Activated CD4-positive, alpha-beta T cell treated with anti-CD3 and anti-CD28 coated beads for 1 hour (primary cell): Measurements from ENCODE around the gene EPHX1.

Experiments
- DNase-seq: peaks from one replicate; pipeline ENCODE4 v3.0.0-alpha.2; 2020

The EPHX1 gene

GRCh38 chr1:225866061-225866837 is 56.3 kb downstream of the EPHX1 start:
- DNase-seq, result peak; percentile 64

- no peak for DNase-seq
Measured at GRCh38 chr1:225866981-225867380, 57.1 kb downstream of the EPHX1 start.

- DNase-seq, result no peak
Measured at GRCh38 chr1:225868631-225869330, 58.9 kb downstream of the EPHX1 start.

GRCh38 chr1:225870911-225871310 is 61.0 kb downstream of the EPHX1 start:
- no peak for DNase-seq

- no peak for DNase-seq
Measured at GRCh38 chr1:225871359-225872074, 61.6 kb downstream of the EPHX1 start.

- DNase-seq, result no peak
Measured at GRCh38 chr1:225872075-225872430, 62.1 kb downstream of the EPHX1 start.

GRCh38 chr1:225873281-225873850 is 63.4 kb downstream of the EPHX1 start:
- DNase-seq, result no peak

GRCh38 chr1:225874431-225874830 is 64.5 kb downstream of the EPHX1 start:
- no peak for DNase-seq

GRCh38 chr1:225875044-225875815 is 65.3 kb downstream of the EPHX1 start:
- no peak for DNase-seq

GRCh38 chr1:225876900-225877510 is 67.1 kb downstream of the EPHX1 start:
- DNase-seq, result no peak

GRCh38 chr1:225877580-225877979 is 67.7 kb downstream of the EPHX1 start:
- no peak for DNase-seq

- DNase-seq, result no peak
Measured at GRCh38 chr1:225878282-225878681, 68.4 kb downstream of the EPHX1 start.

- DNase-seq, result no peak
Measured at GRCh38 chr1:225879521-225880221, 69.7 kb downstream of the EPHX1 start.

GRCh38 chr1:225880222-225880588 is 70.3 kb downstream of the EPHX1 start:
- no peak for DNase-seq

- DNase-seq, result no peak
Measured at GRCh38 chr1:225880636-225881035, 70.7 kb downstream of the EPHX1 start.

GRCh38 chr1:225881081-225881958 is 71.4 kb downstream of the EPHX1 start:
- DNase-seq, result no peak

- peak; percentile 84 for DNase-seq
Measured at GRCh38 chr1:225881959-225882693, 72.2 kb downstream of the EPHX1 start, which contains the start of gene TMEM63A. TSS of gene TMEM63A (minus strand) at chr1:225882380. CDS start at chr1:225877580, 4,800 bp downstream.

GRCh38 chr1:225882694-225883615 is 73.0 kb downstream of the EPHX1 start:
- DNase-seq, result no peak
